ENCODE measurements around the gene CYBB.

GRCh38 chrX:37860721-37861120 is 80.9 kb downstream of the CYBB start:
- TF ChIP-seq CTCF (conservative IDR thresholded peaks at IDR 0.05 in 1 of 2, IDR thresholded peaks at IDR 0.05 in 1 of 2; ENCODE audit: extremely low read depth in 1 of 2, insufficient read depth in 1 of 2, low read depth in 1 of 2, low read length in 2 of 2) (no peak), EZH2 (IDR thresholded peaks at IDR 0.05; ENCODE audit: borderline replicate concordance, low read length) (no peak)
